ENCODE measurements around the gene FOXN4. TPM values are rescaled to one million over a fixed set of nuclear protein-coding genes. Genes with fewer than 3 reads are reported as not detected.

FOXN4 gene
- total RNA-seq, 2 donors from 2014 or later: not detected

GRCh38 chr12:109230193-109230592, 78.9 kb downstream of the FOXN4 start:
- no peak overlapping the region for H3K27ac ChIP-seq
- DNase-seq (ENCODE audit: low spot score): no peak
- H3K36me3 ChIP-seq: peaks cover 41% of the 10 kb centered on the region
- no peaks in the 10 kb centered on the region for H3K4me1 ChIP-seq (ENCODE audit: control insufficient read depth in 1 of 2, low read depth in 2 of 2)
- no peaks in the 10 kb centered on the region for H3K27me3 ChIP-seq (replicated peaks; ENCODE audit: insufficient read depth)
- no peak for ATAC-seq (ENCODE audit: insufficient number of reproducible peaks, low FRiP score, low read depth)
- TF ChIP-seq CTCF (IDR thresholded peaks at IDR 0.05): no peak
- H3K4me3 ChIP-seq: no peak overlapping the region
- no peaks in the 10 kb centered on the region for H3K9me3 ChIP-seq

GRCh38 chr12:109228664-109229063, 80.4 kb downstream of the FOXN4 start:
- no peak for ATAC-seq (ENCODE audit: insufficient number of reproducible peaks, low FRiP score, low read depth)
- TF ChIP-seq CTCF (IDR thresholded peaks at IDR 0.05): no peak
- Histone ChIP-seq H3K36me3 (peaks cover 41% of the 10 kb centered on the region), H3K4me3 (no peak overlapping the region), H3K4me1 (ENCODE audit: control insufficient read depth in 1 of 2, low read depth in 2 of 2) (no peaks in the 10 kb centered on the region), H3K27ac (no peak overlapping the region), H3K9me3 (no peaks in the 10 kb centered on the region), H3K27me3 (replicated peaks; ENCODE audit: insufficient read depth) (no peaks in the 10 kb centered on the region)
- DNase-seq (ENCODE audit: low spot score): no peak

Other genes with a start within 250 kb of the FOXN4 start
- gene ALKBH2, start 215.8 kb downstream of the FOXN4 start, total RNA-seq: 10 to 100 TPM; 15.3 to 21.9 TPM
- gene UNG, start 211.7 kb downstream of the FOXN4 start, total RNA-seq: 10 to 100 TPM in 1 of 2 donors, 1 to 10 TPM in 1; 9.1 to 11.0 TPM
- gene ACACB, start 192.7 kb downstream of the FOXN4 start, total RNA-seq: 10 to 100 TPM; 37.5 to 51.3 TPM
- not detected for gene MYO1H, start 38.6 kb upstream of the FOXN4 start, total RNA-seq
- 100 to 1,000 TPM; 109 to 271 TPM for gene KCTD10, start 168.0 kb upstream of the FOXN4 start, total RNA-seq
- gene UBE3B, start 168.3 kb upstream of the FOXN4 start, total RNA-seq: 10 to 100 TPM; 41.4 to 75.3 TPM

Data from thoracic aorta (tissue), 2 donors.